Measurements from ENCODE around the gene SURF2.
"Not testable (repeated sequence)": the region's sequence is repeated elsewhere in the genome, so short reads cannot be mapped to it uniquely, and the experiment has no call there.

Gene SURF2

DNA sequence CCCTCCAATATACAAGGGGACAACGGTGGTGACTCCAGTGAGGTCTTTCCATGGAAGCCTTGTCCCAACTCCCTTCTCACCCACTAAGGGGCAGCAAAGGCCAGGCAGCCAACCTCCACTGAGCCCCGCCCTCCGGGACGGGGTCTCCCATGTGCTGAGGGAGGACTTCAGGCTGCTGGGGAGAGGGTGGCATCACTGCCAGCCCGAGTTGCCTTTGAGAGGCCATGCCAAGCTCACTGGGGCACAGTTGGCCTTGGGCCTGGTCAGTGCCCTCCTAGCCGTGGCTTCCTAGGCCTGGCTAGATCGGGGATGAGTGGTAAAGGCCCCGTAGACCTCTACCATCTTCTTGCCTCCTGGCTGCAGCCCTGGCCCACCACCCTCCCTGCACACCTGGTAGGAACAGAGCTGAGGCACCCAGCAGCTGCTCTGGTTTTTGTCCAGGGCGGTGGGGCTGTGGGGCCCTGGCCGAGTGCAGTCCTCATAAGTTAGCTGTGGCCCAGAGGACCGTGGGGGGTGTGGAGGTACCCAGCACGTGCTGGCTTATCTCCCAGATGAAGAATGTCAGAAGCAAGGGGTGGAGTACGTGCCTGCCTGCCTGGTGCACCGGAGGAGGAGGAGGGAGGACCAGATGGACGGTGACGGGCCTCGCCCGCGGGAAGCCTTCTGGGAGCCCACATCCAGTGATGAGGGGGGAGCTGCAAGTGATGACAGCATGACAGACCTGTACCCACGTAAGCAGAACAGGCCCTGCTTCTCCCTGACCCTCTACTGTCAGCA is 3.2 kb downstream of the SURF2 start:
- DNase-seq: no peak

- no peak for DNase-seq
Measured at GRCh38 chr9:133360400-133361393, 4.3 kb downstream of the SURF2 start.

GRCh38 chr9:133361507-133362092 is 5.2 kb downstream of the SURF2 start:
- DNase-seq: no peak

GRCh38 chr9:133362359-133363044 is 6.2 kb downstream of the SURF2 start:
- no peak for DNase-seq

DNA sequence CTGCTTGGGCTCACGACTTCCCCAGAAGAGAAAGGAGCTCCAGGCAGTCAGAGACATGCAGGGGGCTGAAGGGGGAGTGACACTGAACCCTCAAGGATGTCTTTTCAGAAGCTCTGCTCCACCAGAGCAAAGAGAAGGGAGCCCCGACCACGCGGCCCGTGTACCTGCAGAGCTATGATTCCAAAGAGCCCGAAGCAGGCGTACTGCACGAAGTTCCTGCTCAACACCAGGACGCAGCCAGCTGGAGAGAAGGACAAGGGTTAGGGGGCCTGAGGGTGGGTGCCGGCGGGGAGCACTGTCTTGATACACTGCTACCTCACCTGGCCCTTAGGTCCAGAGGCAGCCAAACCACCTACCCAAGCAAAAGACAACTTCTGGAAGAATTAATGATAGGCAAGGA is 10.1 kb downstream of the SURF2 start:
- no peak for DNase-seq

DNA sequence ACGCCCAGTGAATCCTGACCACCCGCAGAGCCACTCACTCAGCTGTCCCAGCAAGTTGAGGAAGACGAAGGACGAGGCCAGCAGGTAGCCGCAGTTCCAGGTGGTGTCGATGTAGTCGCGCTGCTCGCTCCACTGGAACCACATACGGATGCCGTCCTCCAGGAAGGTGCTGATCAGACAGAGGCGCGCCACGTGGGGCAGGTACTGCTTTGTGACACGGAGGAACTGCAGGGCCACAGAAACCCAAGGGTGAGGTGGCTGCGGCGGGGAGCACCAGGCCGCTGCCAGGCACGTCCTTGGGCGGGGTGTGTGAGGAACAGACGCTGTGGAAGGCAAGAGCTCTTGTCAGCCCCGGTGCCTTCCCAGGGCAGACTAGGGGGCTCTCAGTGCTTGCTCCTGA is 10.9 kb downstream of the SURF2 start:
- no peak for DNase-seq

GRCh38 chr9:133367778-133368177 is 11.4 kb downstream of the SURF2 start:
- DNase-seq: no peak

- no peak for DNase-seq
Measured at GRCh38 chr9:133368249-133368881, 12.0 kb downstream of the SURF2 start.

- DNase-seq: no peak
Measured at GRCh38 chr9:133369422-133369821, 13.1 kb downstream of the SURF2 start.

DNA sequence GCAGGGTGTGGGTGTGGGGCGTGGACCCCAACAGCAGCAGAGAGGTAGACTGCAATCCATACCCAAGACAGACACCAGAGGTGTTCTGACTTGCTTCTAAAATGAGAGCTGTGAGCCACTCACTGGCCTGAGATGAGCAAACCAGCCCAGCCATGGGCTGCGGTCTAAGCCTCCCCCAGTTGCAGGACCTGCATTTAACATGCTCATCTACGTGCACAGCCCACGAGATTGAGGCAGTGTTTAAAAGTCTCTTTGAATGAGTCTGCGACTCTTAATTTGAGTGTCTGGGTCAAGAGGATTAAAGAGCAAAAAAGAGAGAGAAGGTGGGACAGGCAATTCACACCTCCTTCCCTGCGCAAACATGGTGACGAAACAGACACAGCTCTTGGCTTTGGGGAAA is 13.6 kb downstream of the SURF2 start:
- no peak for DNase-seq

GRCh38 chr9:133370685-133371084 is 14.3 kb downstream of the SURF2 start:
- DNase-seq: no peak

DNA sequence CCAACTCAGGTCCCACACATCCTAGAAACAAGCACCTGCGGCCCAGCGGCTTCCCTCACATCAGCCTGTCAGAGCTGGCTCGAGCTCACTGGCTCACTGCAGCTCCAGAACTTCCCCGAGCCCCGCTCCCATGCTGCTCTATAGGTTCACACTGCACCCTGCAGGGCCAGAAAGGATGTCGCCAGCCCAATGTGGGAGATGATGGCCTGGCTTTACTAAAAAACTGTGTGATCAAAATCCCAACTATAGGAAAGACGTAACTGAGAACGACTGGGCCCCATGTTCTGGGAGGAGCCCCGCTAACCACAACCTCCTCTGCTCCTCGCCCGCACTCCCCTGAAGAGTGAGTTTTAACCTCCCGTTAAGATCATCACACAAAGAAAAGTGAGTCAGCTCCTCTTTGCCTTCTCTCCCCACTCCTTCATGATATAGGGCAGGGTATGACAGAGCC is 14.9 kb downstream of the SURF2 start:
- no peak for DNase-seq

- no peak for DNase-seq
Measured at GRCh38 chr9:133372144-133372543, 15.8 kb downstream of the SURF2 start.

- DNase-seq: no peak
Measured at GRCh38 chr9:133374612-133375115, 18.3 kb downstream of the SURF2 start.

GRCh38 chr9:133375116-133375723 is 18.9 kb downstream of the SURF2 start:
- DNase-seq: no peak

GRCh38 chr9:133375724-133376654 is 19.6 kb downstream of the SURF2 start, which contains the start of the genes STKLD1 and SURF4:
TSS of gene STKLD1 (plus strand) at chr9:133376366. CDS start at chr9:133376474, 108 bp downstream.
TSS of gene SURF4 (minus strand) at chr9:133376060. CDS start at chr9:133375969, 91 bp downstream.
- peak; percentile 97 for DNase-seq

DNA sequence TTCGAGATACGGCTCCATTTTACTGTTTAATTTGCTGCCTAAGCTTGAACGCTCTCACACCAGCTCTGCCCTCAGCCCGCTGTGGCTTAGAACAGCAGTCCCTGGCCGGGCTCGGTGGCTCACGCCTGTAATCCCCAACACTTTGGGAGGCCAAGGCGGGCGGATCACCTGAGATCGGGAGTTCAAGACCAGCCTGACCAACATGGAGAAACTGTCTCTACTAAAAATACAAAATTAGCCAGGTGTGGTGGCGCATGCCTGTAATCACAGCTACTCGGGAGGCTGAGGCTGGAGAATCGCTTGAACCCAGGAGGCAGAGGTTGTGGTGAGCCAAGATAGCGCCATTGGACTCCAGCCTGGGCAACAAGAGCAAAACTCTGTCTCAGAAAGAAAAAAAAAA is 20.9 kb downstream of the SURF2 start:
- DNase-seq: not testable (repeated sequence)

GRCh38 chr9:133377721-133378216 is 21.4 kb downstream of the SURF2 start:
- DNase-seq: no peak

DNA sequence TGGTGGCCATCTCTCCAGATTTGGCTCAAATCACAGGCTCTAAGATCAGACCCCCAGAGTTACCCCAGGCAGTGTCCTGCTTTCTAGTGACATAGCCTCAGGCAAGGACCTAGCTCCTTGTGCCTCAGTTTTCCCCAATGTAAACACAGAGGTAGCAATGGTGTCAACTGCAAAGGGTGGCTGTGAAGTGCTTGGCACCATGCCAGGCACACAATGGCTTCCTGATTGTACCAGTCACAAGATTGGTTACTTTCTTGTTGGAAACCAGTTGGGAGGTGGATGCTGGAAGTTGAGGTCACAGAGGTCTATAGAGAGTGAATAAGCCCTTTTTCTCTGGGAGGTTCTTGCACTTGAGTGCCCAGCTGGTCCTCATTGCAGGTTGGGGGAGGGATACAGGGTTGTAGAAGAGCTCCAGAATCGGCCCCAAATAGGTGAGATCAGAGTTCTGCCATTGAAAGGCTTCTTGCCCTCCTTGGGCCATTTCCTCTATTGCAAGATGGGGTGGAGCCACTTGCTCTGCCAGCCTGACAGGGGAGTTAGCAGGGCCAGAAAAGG is 22.1 kb downstream of the SURF2 start:
- DNase-seq: no peak
